GM18499 (cell line): Measurements from ENCODE around the gene LAMB1.
"Not testable (repeated sequence)": the region's sequence is repeated elsewhere in the genome, so short reads cannot be mapped to it uniquely, and the experiment has no call there.

Experiments used
- ATAC-seq: cut with Tn5 transposase; IDR thresholded peaks from one replicate; pipeline ENCODE4 v1.9.1; 2021; ENCODE audit warnings: moderate number of reproducible peaks; ENCODE audit not compliant: insufficient read depth, unreplicated experiment

Gene LAMB1

GRCh38 chr7:107976620-107977019, 26.3 kb downstream of the LAMB1 start:
- ATAC-seq: no peak

- ATAC-seq: no peak
These were observed 27.5 kb downstream of the LAMB1 start for GRCh38 chr7:107975394-107976013.

GRCh38 chr7:107973861-107974260, 29.1 kb downstream of the LAMB1 start:
- ATAC-seq: no peak

GRCh38 chr7:107972941-107973376, 30.0 kb downstream of the LAMB1 start:
- ATAC-seq: no peak

- no peak for ATAC-seq
These were observed 30.9 kb downstream of the LAMB1 start for GRCh38 chr7:107972075-107972482.

- no peak for ATAC-seq
These were observed 31.3 kb downstream of the LAMB1 start for GRCh38 chr7:107971613-107972012.

- no peak for ATAC-seq
These were observed 31.9 kb downstream of the LAMB1 start for GRCh38 chr7:107971100-107971499.

- no peak for ATAC-seq
These were observed 33.1 kb downstream of the LAMB1 start for GRCh38 chr7:107969856-107970255.

- ATAC-seq: no peak
These were observed 34.5 kb downstream of the LAMB1 start for GRCh38 chr7:107968449-107968848.

GRCh38 chr7:107967420-107967819, 35.5 kb downstream of the LAMB1 start:
- no peak for ATAC-seq

GRCh38 chr7:107966711-107967110, 36.2 kb downstream of the LAMB1 start:
- ATAC-seq: no peak

GRCh38 chr7:107964510-107964909, 38.5 kb downstream of the LAMB1 start:
- no peak for ATAC-seq

GRCh38 chr7:107962817-107963216, 40.1 kb downstream of the LAMB1 start:
- ATAC-seq: no peak

- ATAC-seq: no peak
These were observed 41.6 kb downstream of the LAMB1 start for GRCh38 chr7:107961405-107961804.

GRCh38 chr7:107960272-107960671, 42.7 kb downstream of the LAMB1 start:
- ATAC-seq: no peak

GRCh38 chr7:107959527-107959898, 43.4 kb downstream of the LAMB1 start:
- ATAC-seq: no peak

GRCh38 chr7:107958764-107959526, 44.0 kb downstream of the LAMB1 start:
- ATAC-seq: no peak

GRCh38 chr7:107957436-107957835, 45.5 kb downstream of the LAMB1 start:
- ATAC-seq: no peak

GRCh38 chr7:107956950-107957349, 46.0 kb downstream of the LAMB1 start:
- ATAC-seq: not testable (repeated sequence)

- ATAC-seq: no peak
These were observed 47.6 kb downstream of the LAMB1 start for GRCh38 chr7:107955394-107955793.

- no peak for ATAC-seq
These were observed 49.0 kb downstream of the LAMB1 start for GRCh38 chr7:107953924-107954303.
